Measurements from ENCODE around the gene FOS. TPM values are rescaled to one million over a fixed set of nuclear protein-coding genes. Genes with fewer than 3 reads are reported as not detected.

FOS gene
- total and polyA plus RNA-seq, 2 of the 13 experiments (the other 11 are each of a cell fraction or from before 2014, with no cell fraction given): 15.9 to 24.2 TPM

DNA sequence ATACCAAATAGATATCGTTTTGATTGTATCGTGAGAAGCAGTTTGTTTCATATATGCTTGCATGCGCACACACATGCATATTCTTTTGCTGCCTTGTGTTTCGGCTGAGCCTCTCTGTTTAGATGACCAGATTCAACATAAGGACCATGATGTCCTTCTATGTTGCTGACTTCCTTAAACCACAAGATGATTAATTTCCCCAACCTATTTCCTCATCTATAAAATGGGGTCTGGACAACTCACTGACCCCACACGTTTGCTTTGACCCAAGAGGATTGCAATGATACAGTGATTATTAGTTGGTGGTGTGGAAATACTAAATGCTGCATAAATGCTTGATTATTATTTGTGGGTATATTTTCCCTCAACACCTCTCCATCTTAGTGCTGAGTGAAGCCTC is 16.8 kb upstream of the FOS start (continued):
- TF ChIP-seq, protein P1, sequence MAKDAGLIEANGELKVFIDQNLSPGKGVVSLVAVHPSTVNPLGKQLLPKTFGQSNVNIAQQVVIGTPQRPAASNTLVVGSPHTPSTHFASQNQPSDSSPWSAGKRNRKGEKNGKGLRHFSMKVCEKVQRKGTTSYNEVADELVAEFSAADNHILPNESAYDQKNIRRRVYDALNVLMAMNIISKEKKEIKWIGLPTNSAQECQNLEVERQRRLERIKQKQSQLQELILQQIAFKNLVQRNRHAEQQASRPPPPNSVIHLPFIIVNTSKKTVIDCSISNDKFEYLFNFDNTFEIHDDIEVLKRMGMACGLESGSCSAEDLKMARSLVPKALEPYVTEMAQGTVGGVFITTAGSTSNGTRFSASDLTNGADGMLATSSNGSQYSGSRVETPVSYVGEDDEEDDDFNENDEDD (CRISPR knock-in tag; IDR thresholded peaks at IDR 0.05; ENCODE audit: borderline replicate concordance): no peak
- TF ChIP-seq SMARCC2 (IDR thresholded peaks at IDR 0.05) (no peak), ZNF441 (CRISPR knock-in tag; IDR thresholded peaks at IDR 0.05; ENCODE audit: borderline replicate concordance) (no peak), RNF2 (conservative IDR thresholded peaks at IDR 0.05; ENCODE audit: low read depth) (no peak)
- TF ChIP-seq, protein P2, sequence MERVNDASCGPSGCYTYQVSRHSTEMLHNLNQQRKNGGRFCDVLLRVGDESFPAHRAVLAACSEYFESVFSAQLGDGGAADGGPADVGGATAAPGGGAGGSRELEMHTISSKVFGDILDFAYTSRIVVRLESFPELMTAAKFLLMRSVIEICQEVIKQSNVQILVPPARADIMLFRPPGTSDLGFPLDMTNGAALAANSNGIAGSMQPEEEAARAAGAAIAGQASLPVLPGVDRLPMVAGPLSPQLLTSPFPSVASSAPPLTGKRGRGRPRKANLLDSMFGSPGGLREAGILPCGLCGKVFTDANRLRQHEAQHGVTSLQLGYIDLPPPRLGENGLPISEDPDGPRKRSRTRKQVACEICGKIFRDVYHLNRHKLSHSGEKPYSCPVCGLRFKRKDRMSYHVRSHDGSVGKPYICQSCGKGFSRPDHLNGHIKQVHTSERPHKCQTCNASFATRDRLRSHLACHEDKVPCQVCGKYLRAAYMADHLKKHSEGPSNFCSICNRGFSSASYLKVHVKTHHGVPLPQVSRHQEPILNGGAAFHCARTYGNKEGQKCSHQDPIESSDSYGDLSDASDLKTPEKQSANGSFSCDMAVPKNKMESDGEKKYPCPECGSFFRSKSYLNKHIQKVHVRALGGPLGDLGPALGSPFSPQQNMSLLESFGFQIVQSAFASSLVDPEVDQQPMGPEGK (CRISPR knock-in tag; IDR thresholded peaks at IDR 0.05): no peak

DNA sequence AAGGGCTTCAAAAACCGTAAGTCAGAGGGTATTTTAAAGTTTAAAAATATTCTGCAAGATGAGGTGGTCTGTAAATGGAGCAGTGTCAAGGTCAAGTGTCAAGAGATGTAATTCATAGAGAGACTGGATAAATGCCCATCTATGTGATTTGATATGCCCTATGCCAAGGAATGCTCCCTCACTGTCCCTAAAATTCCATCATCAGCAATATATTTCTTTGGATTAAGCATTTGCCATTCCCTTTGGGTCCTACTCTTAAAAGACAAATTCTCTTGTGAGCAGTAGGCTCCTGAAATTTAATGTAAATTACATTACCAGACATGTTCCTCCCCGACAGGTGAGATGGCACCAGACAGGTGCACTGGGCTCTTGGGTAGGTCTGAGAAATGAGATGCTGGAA is 16.0 kb upstream of the FOS start:
- Histone ChIP-seq H3K4me1 (ENCODE audit: insufficient read depth, low read length) (peaks cover 42% of the 10 kb centered on the region), H3K4me2 (ENCODE audit: low read depth, low read length) (no peak overlapping the region), H3K36me3 (replicated peaks in 1 of 2; ENCODE audit: control insufficient read depth in 1 of 2, insufficient read depth in 2 of 2, low read length in 2 of 2) (no peaks in the 10 kb centered on the region), H2AFZ (ENCODE audit: low read length) (no peak overlapping the region), H3K4me3 (replicated peaks in 1 of 3; ENCODE audit: insufficient read depth in 1 of 3, low read depth in 2 of 3, low read length in 3 of 3) (no peak overlapping the region), H3K9me3 (ENCODE audit: low read length) (no peaks in the 10 kb centered on the region), H3K27ac (ENCODE audit: extremely low read length, insufficient read depth, low read length) (no peak overlapping the region), H3K27me3 (ENCODE audit: control insufficient read depth in 1 of 2, insufficient read depth in 2 of 2, low read length in 2 of 2) (peaks cover under 1 to 31% of the 10 kb centered on the region in 2 experiments; a peak in 4 of 5 replicates), H3K79me2 (ENCODE audit: insufficient read depth, low read length) (no peaks in the 10 kb centered on the region), H4K20me1 (ENCODE audit: insufficient read depth, low read length) (no peaks in the 10 kb centered on the region), H3K9ac (ENCODE audit: insufficient read depth, low read depth, low read length) (no peak overlapping the region)
- ATAC-seq (no peak), FAIRE-seq (no peak), DNase-seq (ENCODE audit: low spot score) (no peak)
- no TSS peak for BruUV-seq (replicated peaks)
- in situ Hi-C loops (cut with HindIII; ENCODE audit: extremely low pct_ligation_motif_present, low pct_unique_long_range_greater_than_20kb) (no loop called here), intact Hi-C loops (cut with micrococcal nuclease; ENCODE audit: unreplicated experiment) (no loop called here)
- CTCF ChIA-PET (ENCODE audit: low intra/inter-chr PET ratio, low total read pairs): no interaction called here
- WGBS (ENCODE audit: low lambda C conversion rate): 58% methylated on average over 2 of the region's 2 CpGs
- peak; percentile 46 for TF ChIP-seq MAFF (IDR thresholded peaks at IDR 0.05; ENCODE audit: low read depth, low read length)
- peak; percentile 49 to 52; a peak in 3 of 4 replicates for TF ChIP-seq MAFK (conservative IDR thresholded peaks at IDR 0.05 in 1 of 2, IDR thresholded peaks at IDR 0.05 in 1 of 2; ENCODE audit: low read length in 2 of 2)
- no peak for TF ChIP-seq CREM (IDR thresholded peaks at IDR 0.05)
- no peak for TF ChIP-seq CREM (CRISPR knock-in tag; IDR thresholded peaks at IDR 0.05)
- POLR2A ChIA-PET: no interaction called here
